B cell (primary cell): ENCODE data around the gene EID2. TPM values are rescaled to one million over a fixed set of nuclear protein-coding genes. Genes with fewer than 3 reads are reported as not detected.

ENCODE experiments used
- ATAC-seq: fragments of 200-7000 bp; cut with Tn5 transposase; one replicate; pipeline ENCODE4 v1.10.0; 2021; ENCODE audit warnings: low read depth, mild to moderate bottlenecking, moderate number of reproducible peaks, moderate library complexity
- CTCF ChIA-PET: fragments of 350-600 bp; sonication (Branson Sonifier 250); formaldehyde crosslinking; loops from one replicate; lab custom pipeline; 2021; ENCODE audit warnings: antibody characterized with exemption, inconsistent platforms; lab: Charles Lee
- POLR2A ChIA-PET: fragments of 350-600 bp; sonication (Branson Sonifier 250); formaldehyde crosslinking; loops from one replicate; lab custom pipeline; 2021; ENCODE audit warnings: antibody characterized with exemption; lab: Charles Lee
- DNase-seq: peaks from one replicate; pipeline ENCODE4 v3.0.0; 2013
- H2AFZ ChIP-seq: 2 replicates; pipeline ENCODE4 v1.6.1; 2012; ENCODE audit warnings: mild to moderate bottlenecking, low read depth, low read length; ENCODE audit not compliant: insufficient read depth, poor library complexity, severe bottlenecking
- H3K27ac ChIP-seq, 2 donors: 1 replicate in 1 of 2; 2 replicates in 1 of 2; pipeline ENCODE4 v1.5.1; 2012 to 2013; ENCODE audit warnings: low read length in 2 of 2, mild to moderate bottlenecking in 2 of 2, moderate library complexity in 1 of 2
- H3K27me3 ChIP-seq, 4 experiments: fragments of 200-600 bp in 1 of 4; sonication (generic) in 1 of 4; replicated peaks in 1 of 4; 1 replicate in 2 of 4; 2 replicates in 2 of 4; pipeline versions ENCODE4 v1.6.1 to v1.7.0; 2013 to 2016; ENCODE audit warnings: low read length in 3 of 4, mild to moderate bottlenecking in 2 of 4, mixed read lengths in 1 of 4, moderate library complexity in 1 of 4; ENCODE audit not compliant: insufficient read depth in 4 of 4, control insufficient read depth in 3 of 4; ENCODE audit errors: control extremely low read depth in 1 of 4
- H3K36me3 ChIP-seq, 2 experiments: replicated peaks in 1 of 2; 1 replicate in 1 of 2; 2 replicates in 1 of 2; pipeline versions ENCODE4 v1.6.1 to v1.7.1; 2013; ENCODE audit warnings: low read length in 1 of 2; ENCODE audit not compliant: insufficient read depth in 2 of 2, control insufficient read depth in 1 of 2; ENCODE audit errors: control extremely low read depth in 1 of 2, extremely low read depth in 1 of 2
- H3K4me1 ChIP-seq, 2 donors: fragments of 200-600 bp in 1 of 2; sonication (generic) in 1 of 2; 1 replicate in 1 of 2; 2 replicates in 1 of 2; pipeline versions ENCODE4 v1.5.1 to v1.6.1; 2013 to 2017; ENCODE audit warnings: low read length in 2 of 2; ENCODE audit not compliant: control insufficient read depth in 2 of 2, insufficient read depth in 2 of 2
- H3K4me2 ChIP-seq: replicated peaks from 2 replicates; pipeline ENCODE3; 2012; ENCODE audit warnings: mild to moderate bottlenecking, low read depth, low read length; ENCODE audit not compliant: poor library complexity, severe bottlenecking
- H3K4me3 ChIP-seq, 5 experiments: fragments of 200-600 bp in 1 of 5; sonication (generic) in 1 of 5; 1 replicate in 3 of 5; 2 replicates in 2 of 5; pipeline versions ENCODE4 v1.5.1 to v1.7.0; 2011 to 2016; ENCODE audit warnings: low read length in 4 of 5, mild to moderate bottlenecking in 4 of 5, low read depth in 2 of 5, control low read depth in 1 of 5, moderate library complexity in 1 of 5; ENCODE audit not compliant: insufficient read depth in 1 of 5; ENCODE audit errors: control extremely low read depth in 1 of 5, extremely low read depth in 1 of 5
- H3K79me2 ChIP-seq: fragments of 200-600 bp; sonication (generic); one replicate; pipeline ENCODE4 v1.6.0; 2016; ENCODE audit warnings: low read length; ENCODE audit not compliant: control insufficient read depth, insufficient read depth
- H3K9ac ChIP-seq: fragments of 200-600 bp; sonication (generic); 2 replicates; pipeline ENCODE4 v1.6.1; 2017; ENCODE audit warnings: mild to moderate bottlenecking, low read length, moderate library complexity
- H3K9me3 ChIP-seq, 3 donors: one replicate each; pipeline versions ENCODE4 v1.6.1 to v1.7.1; 2013; ENCODE audit warnings: low read length in 2 of 3; ENCODE audit not compliant: control insufficient read depth in 2 of 3, insufficient read depth in 1 of 3; ENCODE audit errors: control extremely low read depth in 1 of 3
- H4K20me1 ChIP-seq: 2 replicates; pipeline ENCODE4 v1.6.0; 2012; ENCODE audit warnings: mild to moderate bottlenecking, low read length; ENCODE audit not compliant: insufficient read depth, control insufficient read depth, poor library complexity, severe bottlenecking
- H3K27ac Mint-ChIP-seq: one replicate; pipeline ENCODE4 v1.8.0; 2021; ENCODE audit warnings: mixed read lengths
- H3K27me3 Mint-ChIP-seq: one replicate; pipeline ENCODE4 v1.8.0; 2021; ENCODE audit warnings: mixed read lengths
- H3K4me1 Mint-ChIP-seq: one replicate; pipeline ENCODE4 v1.8.0; 2021; ENCODE audit warnings: mixed read lengths
- H3K4me3 Mint-ChIP-seq: one replicate; pipeline ENCODE4 v1.8.0; 2021; ENCODE audit warnings: mixed read lengths
- H3K9me3 Mint-ChIP-seq: one replicate; pipeline ENCODE4 v1.8.0; 2022; ENCODE audit warnings: mixed read lengths; ENCODE audit not compliant: insufficient read depth
- EZH2 ChIP-seq: IDR thresholded peaks from 2 replicates; pipeline ENCODE4 v1.6.1; 2012; ENCODE audit warnings: borderline replicate concordance, low read depth, mild to moderate bottlenecking, moderate library complexity, low read length; ENCODE audit not compliant: insufficient read depth, poor library complexity, severe bottlenecking
- WGBS: methylation state at CpG from one replicate; pipeline ENCODE4 v1.1.5; 2013; ENCODE audit warnings: missing lambda C conversion rate; ENCODE audit not compliant: insufficient coverage; 5-methylcytosine and 5-hydroxymethylcytosine counted together
- intact Hi-C: fragments of 100-400 bp; cut with micrococcal nuclease; formaldehyde crosslinking; loops from one replicate; pipeline ENCODE4 v1.10.0; 2022
- polyA plus RNA-seq: library from polyadenylated mRNA; depleted of rRNA; stranded (reverse); fragments of >200 nt; gene quantifications from 2 replicates; pipeline ENCODE4 v1.2.3, GENCODE V29; 2012
- total RNA-seq, 2 donors: library from RNA; stranded (reverse); fragments of 120-200 nt in 1 of 2; gene quantifications; 1 replicate in 1 of 2; 2 replicates in 1 of 2; pipeline versions ENCODE4 v1.2.3 to v1.2.4, GENCODE V29; 2013 to 2022
- TF ChIP-seq, protein P1 (sequence below): fragments of 200-600 bp; IDR thresholded peaks from one replicate; pipeline ENCODE4 v1.8.0; 2022; ENCODE audit warnings: antibody characterized with exemption, mild to moderate bottlenecking

Gene EID2
- total and polyA plus RNA-seq, 2 donors (not counting 1 experiment from before 2014, with no cell fraction given), result 6.2 to 14.1 TPM

DNA sequence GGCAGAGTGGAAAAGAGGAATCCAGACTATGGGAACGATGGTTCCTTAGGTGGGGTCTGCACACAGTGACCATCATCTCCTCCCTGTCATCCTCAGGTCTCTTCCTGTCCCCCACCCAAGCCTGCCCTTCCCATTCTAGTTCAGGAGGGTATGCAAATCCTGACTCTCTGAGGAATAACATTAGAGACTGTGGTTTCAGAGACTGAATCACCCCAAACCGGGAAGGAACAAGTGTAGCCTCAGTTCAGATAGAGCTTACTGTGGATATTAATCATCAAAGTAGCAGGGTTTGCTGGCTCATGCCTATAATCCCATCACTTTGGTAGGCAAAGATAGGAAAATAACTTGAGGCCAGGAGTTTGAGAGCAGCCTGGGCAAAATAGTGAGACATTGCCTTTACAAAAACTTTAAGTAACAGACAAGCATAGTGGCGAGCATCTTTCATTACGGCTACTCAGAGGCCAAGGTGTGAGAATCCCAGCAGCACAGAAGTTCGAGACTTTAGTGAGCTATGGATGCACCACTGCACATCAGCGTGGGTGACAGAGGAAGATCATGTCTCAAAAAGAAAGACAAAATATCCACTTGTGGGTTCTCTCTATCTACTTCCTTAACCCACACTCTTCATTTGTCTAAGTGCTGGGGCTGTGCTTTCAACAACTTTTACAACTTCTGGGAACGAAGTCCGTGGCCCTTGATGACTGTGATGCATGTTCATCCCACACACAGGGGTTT, 43.1 kb upstream of the EID2 start:
- no peak overlapping the region for H3K27ac ChIP-seq

GRCh38 chr19:39582442-39582841, 42.5 kb upstream of the EID2 start:
- ChIA-PET POLR2A (no interaction called here), CTCF (no interaction called here)
- H3K9me3 ChIP-seq, result peaks cover 0 to 3% (median 0%) of the 10 kb centered on the region in 3 donors
- H4K20me1 ChIP-seq, result no peaks in the 10 kb centered on the region
- ATAC-seq, result no peak
- H3K9me3 Mint-ChIP-seq, result peaks cover 3% of the 10 kb centered on the region
- H3K4me3 ChIP-seq, result no peak overlapping the region
- no peak overlapping the region for H3K27ac Mint-ChIP-seq
- H3K27ac ChIP-seq, result no peak overlapping the region
- H3K4me1 Mint-ChIP-seq, result no peaks in the 10 kb centered on the region
- no peaks in the 10 kb centered on the region for H3K36me3 ChIP-seq
- DNase-seq, result no peak
- H3K4me2 ChIP-seq, result no peak overlapping the region
- peaks cover 0 to 10% (median 4%) of the 10 kb centered on the region in 4 experiments for H3K27me3 ChIP-seq
- no peak overlapping the region for H3K4me3 Mint-ChIP-seq
- peaks cover 44% of the 10 kb centered on the region for H3K27me3 Mint-ChIP-seq
- H3K79me2 ChIP-seq, result no peaks in the 10 kb centered on the region
- TF ChIP-seq, protein P1, sequence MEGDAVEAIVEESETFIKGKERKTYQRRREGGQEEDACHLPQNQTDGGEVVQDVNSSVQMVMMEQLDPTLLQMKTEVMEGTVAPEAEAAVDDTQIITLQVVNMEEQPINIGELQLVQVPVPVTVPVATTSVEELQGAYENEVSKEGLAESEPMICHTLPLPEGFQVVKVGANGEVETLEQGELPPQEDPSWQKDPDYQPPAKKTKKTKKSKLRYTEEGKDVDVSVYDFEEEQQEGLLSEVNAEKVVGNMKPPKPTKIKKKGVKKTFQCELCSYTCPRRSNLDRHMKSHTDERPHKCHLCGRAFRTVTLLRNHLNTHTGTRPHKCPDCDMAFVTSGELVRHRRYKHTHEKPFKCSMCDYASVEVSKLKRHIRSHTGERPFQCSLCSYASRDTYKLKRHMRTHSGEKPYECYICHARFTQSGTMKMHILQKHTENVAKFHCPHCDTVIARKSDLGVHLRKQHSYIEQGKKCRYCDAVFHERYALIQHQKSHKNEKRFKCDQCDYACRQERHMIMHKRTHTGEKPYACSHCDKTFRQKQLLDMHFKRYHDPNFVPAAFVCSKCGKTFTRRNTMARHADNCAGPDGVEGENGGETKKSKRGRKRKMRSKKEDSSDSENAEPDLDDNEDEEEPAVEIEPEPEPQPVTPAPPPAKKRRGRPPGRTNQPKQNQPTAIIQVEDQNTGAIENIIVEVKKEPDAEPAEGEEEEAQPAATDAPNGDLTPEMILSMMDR, result no peak
- TF ChIP-seq EZH2, result no peak
- no peak overlapping the region for H2AFZ ChIP-seq
- WGBS, result 50% methylated on average over 3 of the region's 4 CpGs
- intact Hi-C loops, result no loop called here
- no peak overlapping the region for H3K9ac ChIP-seq
- H3K4me1 ChIP-seq, result peaks cover 0 to 6% of the 10 kb centered on the region in 2 donors

More for the DNA sequence above, 43.1 kb upstream of the EID2 start:
- Histone ChIP-seq H4K20me1 (no peaks in the 10 kb centered on the region), H3K4me1 (peaks cover 0 to 6% of the 10 kb centered on the region in 2 donors), H3K9me3 (peaks cover 0 to 3% (median 0%) of the 10 kb centered on the region in 3 donors), H3K79me2 (no peaks in the 10 kb centered on the region), H3K4me3 (no peak overlapping the region), H3K27me3 (peaks cover 0 to 15% (median 7%) of the 10 kb centered on the region in 4 experiments), H3K4me2 (no peak overlapping the region), H3K9ac (no peak overlapping the region), H3K36me3 (no peaks in the 10 kb centered on the region), H2AFZ (no peak overlapping the region)
- Mint-ChIP-seq H3K27me3 (peaks cover 39% of the 10 kb centered on the region), H3K27ac (no peak overlapping the region), H3K9me3 (peaks cover 3% of the 10 kb centered on the region), H3K4me1 (no peaks in the 10 kb centered on the region), H3K4me3 (no peak overlapping the region)
- no peak for ATAC-seq
- intact Hi-C loops, result no loop called here
- POLR2A ChIA-PET, result no interaction called here
- CTCF ChIA-PET, result no interaction called here
- WGBS, result 50% methylated on average over 6 of the region's 8 CpGs
- DNase-seq, result no peak
- TF ChIP-seq, protein P1, result no peak
- no peak for TF ChIP-seq EZH2
